Measurements from ENCODE around the gene CRB1.

CRB1 gene

DNA sequence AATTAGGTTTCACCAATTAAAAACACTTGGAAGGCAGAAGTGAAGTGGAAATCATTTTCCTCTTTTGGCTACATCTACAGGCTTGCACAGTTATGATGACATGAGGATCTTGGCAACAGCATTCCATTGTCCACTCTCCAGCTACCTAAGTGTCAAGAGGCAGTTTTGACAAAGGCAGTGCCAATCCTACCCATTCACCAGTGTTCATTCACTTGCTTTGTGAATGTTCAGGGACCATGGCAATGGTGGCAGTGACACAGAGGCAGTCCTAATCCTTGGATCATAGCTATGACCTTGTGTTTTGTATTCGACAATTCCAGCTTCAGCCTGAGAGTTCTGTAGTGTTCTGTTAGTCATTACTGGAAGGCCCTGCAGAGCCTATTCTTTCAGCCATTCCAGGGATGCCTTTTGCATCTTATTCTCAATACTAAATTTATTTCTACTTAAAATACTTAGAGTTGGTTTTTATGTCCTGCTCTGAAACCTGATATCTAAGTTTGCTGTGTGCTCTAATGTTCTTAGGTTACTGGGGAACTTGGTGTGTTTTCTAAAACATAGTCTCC lies 36.7 kb downstream of the CRB1 start:
- DNase-seq (ENCODE audit: low spot score), result no peak

DNA sequence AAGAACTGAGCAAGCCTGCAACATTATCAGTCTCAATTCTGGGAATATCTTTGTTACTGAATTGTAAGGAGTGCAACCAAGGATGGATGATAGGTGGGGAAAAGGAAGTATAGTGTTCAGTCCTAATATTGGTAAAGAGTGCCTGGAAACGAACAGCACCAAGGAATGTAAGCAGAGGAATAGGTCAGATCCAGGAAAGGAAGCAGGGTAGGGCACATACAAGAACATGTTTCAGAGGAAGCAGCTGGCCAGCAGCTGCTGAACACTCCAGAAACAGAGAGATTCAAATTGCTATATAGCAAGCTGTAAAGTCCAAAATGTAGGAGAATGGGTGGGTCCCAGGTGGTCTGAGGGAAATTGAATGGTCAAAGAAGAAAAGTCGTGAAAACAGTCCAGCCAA lies 37.9 kb downstream of the CRB1 start:
- DNase-seq (ENCODE audit: low spot score), result no peak

DNA sequence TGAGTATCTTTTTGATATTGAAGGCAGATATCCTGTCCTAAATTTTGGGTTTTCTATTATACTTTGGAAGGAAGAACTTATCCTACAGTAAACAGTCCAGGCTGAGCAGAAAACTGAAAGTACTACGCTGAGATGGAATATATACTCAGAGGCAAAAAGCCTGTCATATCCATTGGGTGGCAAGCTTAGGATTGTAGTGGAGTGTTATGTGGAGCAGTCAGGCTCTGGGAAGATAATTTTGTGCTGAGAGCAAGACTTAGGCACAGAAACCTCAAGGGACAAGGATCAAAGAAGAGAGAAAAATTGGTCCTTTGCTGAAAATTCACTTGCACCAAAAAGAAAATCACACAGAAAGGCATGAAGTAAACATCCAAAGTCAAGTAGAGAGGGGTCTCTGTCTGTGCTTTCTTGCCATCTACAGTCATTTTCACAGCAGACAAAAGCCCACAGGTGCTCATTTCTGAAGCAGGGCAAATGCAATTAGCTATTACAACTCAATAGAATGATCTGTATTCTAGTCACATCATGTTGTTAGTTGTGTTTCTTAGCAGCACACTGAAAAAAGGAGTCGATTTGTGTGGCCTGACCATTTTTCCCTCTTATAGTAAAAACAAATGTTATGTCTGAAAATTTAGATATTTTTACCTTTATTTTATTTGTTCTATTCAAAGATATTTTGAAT lies 38.5 kb downstream of the CRB1 start:
- no peak for DNase-seq (ENCODE audit: low spot score)

DNA sequence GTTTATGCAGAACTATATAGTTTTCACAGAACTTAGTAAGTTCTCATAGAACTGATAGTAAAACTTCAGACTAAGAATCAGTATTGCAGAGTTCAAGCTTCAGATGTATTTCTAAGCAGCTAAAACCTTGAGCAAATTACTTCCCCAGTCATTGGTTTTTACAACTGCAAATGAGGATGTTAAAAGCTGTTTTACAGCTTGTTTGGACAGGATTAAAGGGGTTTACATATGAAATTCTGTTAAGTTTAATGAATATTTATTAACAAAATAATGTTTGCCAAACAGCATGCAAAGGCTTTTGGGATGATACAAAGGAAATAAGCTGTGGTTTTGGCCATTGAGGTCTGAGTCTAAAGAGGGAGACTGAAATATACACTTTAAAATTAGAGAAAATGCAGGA lies 39.1 kb downstream of the CRB1 start:
- no peak for DNase-seq (ENCODE audit: low spot score)

DNA sequence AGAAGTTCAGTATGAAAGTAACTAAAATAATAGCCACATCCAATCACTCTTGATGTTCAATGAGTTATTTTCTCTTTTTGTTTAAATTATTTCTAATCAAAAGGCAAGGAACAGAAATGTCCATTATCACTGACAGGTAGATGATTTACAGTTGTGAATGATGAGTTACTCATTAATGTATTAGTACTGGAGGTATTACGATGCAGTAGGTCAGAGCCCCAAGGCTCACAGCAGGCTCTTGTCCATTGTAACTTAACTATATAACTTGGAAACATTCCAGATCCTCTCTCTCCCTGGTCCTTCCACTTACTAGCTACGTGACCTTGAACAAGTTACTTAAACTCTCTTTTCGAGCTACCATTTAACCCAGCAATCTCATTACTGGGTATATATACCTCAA lies 39.5 kb downstream of the CRB1 start:
- no peak for DNase-seq (ENCODE audit: low spot score)

DNA sequence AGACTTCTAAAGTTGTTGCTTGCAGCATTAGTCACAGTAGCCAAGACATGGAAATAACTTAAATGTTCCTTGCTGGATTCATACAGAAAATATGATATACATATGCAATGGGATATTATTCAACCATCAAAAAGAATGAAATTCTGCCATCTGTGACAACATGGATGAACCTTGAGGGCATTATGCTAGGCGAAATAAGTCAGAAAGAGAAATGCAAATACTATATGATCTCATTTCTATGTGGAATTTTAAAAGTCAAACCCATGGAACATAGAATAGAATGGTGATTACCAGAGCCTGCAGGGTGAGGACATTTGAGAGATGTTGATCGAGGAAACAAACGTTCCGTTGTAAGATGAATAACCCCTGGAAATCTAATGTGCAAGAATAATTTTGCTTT lies 43.0 kb downstream of the CRB1 start:
- no peak for DNase-seq (ENCODE audit: low spot score)

DNA sequence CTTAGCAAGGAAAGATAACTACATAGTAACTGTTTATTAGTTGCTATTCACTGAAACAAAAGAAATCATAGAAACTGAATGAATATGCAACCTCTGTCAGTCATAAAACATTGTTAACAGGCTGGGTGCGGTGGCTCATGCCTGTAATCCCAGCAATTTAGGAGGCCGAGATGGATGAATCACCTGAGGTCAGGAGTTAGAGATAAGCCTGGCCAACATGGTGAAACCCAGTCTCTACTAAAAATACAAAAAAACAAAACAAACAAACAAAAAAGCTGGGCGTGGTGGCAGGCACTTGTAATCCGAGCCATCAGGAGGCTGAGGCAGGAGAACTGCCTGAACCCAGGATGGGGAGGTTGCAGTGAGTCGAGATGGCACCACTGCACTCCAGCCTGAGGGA lies 44.1 kb downstream of the CRB1 start:
- no peak for DNase-seq (ENCODE audit: low spot score)

DNA sequence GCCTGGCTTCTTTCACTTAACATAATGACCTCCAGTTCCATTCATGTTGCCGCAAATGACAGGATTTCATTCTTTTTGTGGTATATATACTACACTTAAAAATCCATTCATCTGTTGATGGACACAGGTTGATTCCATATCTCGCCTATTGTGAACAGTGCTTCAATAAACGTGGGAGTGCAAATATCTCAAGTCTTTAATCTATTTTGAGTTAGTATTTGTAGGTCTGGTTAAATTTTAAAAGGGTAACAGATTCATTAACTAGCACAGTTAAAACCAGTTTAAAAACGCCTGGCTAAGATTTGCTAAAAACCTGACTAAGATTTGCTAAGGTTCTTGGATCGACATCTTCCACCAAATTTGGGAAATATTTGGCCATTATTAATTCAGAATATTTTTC lies 45.7 kb downstream of the CRB1 start:
- no peak for DNase-seq (ENCODE audit: low spot score)

DNA sequence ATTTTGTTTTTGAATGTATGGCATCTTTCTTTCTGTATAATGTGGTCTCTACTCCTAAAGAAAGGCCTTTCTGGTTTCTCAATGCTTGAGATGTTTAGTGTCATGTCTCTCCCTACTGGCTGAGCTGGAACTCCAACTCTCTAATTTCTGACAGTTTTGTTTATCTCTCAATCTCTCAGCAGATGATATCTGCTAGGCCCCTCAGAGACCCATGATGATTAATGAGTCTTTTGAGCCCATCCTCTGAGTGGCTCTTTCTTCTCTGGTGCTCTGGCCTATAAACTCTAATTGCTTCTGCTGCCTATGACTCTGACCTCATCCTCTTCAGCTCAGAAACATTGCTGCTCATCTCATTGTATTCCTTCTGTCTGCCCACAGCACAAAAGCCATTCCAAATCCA lies 46.6 kb downstream of the CRB1 start:
- DNase-seq (ENCODE audit: low spot score), result no peak

DNA sequence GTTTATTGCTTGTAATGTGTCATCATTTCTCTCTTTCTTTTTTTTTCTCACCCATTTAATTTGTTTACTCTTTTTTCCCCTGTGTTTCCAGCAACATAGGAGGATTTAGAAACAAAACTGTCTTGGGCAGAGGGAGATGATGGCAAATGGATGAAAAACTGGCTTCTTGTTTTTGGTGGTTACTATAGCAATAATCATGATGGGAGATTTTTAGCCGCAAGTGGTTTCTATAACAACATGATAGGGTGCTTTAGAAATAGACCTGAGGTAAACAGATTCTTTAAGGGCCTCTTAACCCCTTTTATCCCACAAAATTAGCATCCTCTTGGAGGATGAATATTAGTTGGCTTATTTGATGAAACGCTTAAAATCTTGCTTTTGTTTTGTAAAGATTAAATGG lies 51.6 kb downstream of the CRB1 start:
- DNase-seq (ENCODE audit: low spot score), result no peak

DNA sequence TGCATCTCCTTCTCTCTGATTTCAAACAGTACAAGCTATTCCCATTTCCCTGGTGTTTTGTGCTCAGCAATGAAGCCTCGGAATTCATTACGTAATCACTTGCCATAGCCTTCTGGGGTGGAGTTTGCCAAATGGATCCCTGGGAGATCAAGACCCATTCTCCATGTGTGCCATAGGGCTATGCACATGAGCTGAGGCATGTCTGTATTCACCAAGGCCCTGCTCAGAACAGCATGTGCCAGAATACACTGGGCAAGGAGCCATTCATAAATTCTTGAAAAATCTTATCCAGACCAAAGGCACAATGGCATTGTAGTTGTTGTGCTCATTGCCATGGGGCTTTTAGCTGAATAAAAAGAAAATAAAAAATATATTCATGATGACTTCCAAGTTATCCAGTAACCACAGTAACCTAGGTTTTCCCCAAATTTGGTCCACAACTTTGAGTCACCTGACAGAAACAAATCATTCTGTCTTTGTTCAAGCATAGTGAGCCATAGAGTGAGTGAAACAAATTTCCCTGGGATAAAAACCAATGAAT lies 53.0 kb downstream of the CRB1 start:
- no peak for DNase-seq (ENCODE audit: low spot score)

DNA sequence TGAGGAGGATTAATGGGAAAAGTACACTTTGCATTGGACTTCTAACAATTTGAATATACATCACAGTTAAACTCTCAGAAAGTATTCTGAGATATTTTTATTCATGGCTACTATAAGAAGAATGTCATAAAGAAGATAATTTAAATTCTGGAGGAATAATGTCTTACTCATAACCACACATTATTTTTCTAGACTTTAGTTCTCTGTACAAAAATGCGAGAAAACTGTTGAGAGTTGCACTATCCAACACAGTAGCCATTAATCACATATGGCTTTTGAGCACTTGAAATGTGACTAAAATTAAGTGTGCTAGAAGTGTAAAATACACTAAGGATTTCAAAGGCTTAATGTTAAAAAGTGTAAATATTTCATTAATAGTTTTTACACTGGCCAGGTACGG lies 53.8 kb downstream of the CRB1 start:
- no peak for DNase-seq (ENCODE audit: low spot score)

DNA sequence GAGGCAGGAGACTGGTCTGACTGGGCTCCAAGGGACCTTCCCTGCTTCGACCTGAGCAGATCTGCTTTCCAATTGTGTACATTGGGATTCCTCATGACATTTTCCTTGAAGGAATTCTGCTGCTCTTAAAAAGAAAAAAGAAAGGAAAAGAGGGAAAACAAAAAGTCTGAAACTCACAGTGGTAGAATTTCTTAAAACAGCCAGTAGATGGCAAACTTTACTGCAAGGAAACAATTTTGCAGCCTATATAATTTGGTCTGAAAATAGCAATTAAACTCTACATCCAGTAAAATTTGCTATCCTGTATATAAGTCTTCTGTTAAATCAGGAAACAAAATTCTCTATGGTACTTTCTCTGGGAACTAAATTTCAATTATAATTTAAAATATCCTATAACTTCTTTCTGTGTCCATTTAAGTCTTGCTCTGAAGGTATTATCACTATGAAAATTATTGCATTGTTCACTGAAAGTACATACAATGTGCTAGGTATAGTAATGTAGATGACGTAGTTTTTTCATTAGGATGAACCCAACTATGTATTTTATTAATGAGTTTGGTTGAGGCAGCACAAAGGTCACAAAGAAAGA lies 59.8 kb downstream of the CRB1 start:
- DNase-seq (ENCODE audit: low spot score), result no peak

DNA sequence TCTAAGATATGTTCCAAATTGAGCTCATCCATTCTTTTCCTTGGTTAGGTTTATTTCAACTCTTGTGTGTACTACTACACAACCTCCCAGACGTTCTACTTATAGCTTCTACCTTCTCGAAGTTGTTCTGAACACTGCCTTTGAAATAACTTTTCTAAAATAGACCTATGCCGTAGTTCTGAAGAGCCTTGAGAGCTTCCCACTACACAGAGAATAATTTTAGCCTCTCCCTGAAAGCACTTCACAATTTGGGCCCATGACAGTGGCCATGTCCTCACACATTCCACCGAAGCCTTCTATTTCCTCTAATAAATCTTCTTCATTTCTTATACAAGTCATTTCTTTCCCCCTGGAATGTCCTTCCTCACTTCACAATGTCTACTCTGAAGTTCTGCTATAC lies 62.2 kb downstream of the CRB1 start:
- DNase-seq (ENCODE audit: low spot score), result no peak

DNA sequence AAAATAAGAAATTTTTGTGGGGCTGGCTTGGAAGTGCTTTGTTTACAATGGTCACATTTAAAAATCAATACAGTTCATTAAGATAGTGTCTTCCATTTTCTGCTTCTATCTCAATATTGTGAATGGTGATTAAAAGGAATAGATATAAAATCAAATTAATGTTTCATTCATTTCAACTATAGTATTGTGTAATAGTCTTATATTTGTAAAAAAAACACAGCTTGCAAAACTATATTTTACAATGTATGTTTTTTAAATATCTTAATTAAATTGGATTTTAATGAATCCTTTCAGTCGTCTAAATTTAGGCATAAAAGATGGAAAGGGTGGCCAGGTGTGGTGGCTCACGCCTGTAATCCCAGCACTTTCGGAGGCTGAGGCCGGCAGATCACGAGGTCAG lies 63.5 kb downstream of the CRB1 start:
- DNase-seq (ENCODE audit: low spot score), result no peak

DNA sequence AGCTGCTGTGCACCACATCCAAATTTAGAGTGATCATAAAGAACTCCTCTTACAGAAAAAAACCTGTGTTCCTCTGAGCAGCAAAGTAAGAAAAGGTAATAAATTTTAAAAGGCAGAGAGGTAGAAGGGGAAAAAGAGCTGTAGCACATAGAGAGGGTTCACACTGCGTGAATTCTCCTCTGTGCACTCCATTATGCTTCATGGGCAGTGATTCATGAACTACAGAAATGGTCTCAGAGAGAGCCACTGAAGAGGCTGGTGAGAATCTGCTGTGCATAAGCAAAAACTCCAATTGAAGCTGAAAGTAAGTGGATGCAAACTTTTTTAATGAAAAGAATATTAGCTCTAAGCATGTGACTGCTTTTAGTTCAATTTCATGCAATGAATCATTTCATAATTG lies 65.0 kb downstream of the CRB1 start:
- DNase-seq (ENCODE audit: low spot score), result no peak

DNA sequence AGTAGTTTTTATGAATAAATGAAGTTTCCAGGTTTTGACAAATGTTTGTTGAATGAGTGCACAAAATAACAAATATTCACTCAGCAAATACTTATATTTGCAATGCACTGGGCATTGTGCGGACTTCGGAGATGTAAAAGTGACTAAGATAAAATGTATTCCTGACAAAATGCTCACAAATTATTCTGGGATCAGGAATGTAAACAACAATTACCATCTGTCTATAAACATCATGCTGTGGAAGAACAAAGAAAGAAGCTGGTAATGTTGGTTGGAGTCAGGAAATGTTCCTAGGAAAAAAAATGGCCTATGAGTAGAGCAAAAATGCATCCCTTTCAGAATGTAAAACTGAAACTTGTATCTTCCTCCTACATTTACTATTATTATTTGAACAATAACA lies 68.5 kb downstream of the CRB1 start:
- no peak for DNase-seq (ENCODE audit: low spot score)

DNA sequence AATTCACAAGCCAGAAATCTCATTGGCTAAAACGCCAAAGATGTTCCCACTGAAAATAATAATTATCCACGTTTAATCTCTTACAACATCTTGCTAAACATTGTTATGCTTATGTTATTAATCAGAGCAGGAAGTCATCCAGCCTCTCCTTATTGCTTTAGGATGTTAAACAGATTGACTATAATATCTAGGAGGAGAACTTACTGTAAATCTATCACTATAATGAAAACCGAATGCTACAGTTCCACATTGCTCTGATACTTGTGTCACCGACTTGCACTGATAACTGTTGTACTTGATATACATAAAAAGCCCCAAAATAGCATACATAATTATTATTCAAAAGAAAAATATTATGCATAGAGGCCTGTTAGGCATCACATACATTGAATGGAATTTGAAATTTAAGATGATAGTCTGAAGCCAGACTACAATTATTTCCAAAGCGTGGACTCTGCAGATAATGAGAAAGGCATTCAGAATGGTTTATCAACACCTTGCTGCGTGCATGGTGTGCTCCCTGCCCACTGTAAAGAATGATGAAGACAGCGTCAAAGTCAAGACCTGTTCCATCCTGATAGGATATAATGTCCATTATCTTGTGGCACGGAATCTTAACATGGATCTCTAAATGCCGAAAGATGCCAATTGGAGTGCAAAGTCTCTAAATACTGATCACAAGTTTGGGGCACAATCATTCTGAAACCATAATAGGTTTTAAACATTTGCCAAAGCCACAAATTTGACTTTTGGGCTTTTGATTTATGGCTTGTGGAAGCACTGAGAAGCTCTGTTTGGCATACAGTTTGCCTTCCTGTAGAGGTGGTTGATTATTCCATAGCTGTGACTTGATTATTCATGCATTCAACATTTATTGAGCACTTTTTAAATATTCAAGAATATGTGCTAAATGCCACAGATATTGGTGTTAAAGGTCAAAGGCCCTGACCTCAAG lies 71.3 kb downstream of the CRB1 start:
- DNase-seq (ENCODE audit: low spot score), result no peak

DNA sequence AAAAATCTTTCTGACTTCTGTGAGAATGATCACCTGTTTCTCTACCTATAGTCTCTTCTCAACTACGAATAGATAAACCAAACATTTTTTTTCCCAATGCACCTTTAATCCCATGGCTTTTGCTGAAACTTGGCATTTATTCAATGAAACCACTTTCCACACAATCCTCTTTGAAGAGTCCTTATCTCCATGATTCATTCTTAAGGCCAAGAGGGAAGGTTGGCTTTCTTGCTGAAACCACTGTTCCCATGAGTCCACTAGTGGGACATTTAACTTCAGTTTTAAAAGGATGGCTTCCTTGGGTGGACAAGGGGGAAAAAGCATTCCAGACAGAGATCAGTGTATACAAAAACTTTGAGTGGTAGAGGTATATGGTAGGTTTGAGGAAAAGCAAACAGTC lies 73.6 kb downstream of the CRB1 start:
- DNase-seq (ENCODE audit: low spot score), result no peak

DNA sequence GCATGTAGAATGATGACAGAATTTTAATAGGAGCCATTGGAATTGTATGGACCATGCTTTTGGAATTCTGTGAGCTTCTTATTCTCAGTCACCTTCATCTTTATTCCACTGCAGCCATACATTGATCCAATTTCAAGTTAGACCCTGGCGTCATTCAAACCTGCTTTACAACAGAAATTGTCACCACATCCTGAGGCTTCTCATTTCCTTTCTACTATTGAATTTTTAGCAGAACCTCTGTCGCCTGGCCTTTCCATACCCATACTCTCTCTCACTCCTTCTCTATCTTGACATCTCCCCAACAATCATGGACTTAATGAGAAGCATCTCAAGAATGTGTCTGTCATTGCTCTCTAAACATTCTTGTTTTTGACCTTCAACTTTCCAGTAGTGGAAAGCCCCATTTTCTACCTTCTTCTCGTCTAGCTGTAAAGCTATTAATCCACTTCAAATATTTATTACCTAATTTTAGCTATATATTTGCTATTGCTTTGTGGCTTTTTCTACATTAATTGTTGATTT lies 74.1 kb downstream of the CRB1 start:
- no peak for DNase-seq (ENCODE audit: low spot score)

DNA sequence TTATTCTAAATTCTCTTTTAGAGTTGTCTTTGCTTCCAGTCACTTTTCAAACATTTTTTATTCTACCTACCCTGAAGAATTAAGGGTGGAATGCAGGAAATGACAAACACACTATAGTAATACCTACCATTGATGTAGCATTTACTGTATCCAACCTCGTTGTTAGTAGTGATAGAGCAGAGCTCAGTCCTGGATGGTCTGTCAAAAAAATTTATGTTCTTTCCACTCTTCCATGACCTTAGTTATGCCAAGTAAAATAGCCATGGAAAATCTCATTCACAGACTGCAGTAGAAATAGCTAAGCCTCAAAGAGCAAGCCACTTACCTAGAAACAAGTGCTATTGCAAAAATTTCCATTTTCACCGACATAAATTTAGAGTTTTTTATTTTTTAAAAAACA lies 74.6 kb downstream of the CRB1 start:
- DNase-seq (ENCODE audit: low spot score), result no peak

DNA sequence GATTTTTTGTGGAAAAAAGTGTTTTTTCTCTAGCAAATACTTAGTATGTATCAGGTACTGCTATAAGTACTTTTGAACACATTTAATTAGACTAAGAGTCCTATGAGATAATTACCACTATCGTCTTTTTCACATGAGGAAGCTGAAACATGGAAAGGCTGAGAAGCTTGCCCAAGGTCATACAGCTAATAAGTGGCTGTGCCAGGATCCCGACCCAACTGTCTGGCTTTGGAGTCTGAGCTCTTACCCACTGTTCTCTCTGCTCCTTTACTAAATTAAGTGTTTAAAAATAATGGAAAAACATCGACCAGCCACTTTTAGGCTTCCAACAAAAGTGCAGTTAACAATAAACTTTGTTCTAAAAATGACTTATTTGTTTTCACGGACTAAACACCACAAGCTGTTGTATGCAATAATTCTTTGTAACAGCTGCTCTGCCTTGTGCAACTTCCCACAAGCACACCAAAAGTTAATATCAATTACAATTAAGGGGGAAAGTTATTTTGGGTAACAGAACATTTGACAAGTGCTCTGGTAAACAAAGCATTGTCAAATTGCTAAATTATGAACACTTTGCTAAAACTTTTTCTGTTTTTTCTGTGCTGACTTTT lies 75.7 kb downstream of the CRB1 start:
- no peak for DNase-seq (ENCODE audit: low spot score)

Data from germinal center (tissue), 1 donor.